NCI-H1694 treated with DMSO at 0.1 percent for 48 hours (cell line): ENCODE measurements around the gene HTR3C.
"Not testable (repeated sequence)": the region's sequence is repeated elsewhere in the genome, so short reads cannot be mapped to it uniquely, and the experiment has no call there.

Experiments used
- DNase-seq: peaks from one replicate; lab custom pipeline; 2025; lab: John Stamatoyannopoulos, UW

The HTR3C gene

DNA sequence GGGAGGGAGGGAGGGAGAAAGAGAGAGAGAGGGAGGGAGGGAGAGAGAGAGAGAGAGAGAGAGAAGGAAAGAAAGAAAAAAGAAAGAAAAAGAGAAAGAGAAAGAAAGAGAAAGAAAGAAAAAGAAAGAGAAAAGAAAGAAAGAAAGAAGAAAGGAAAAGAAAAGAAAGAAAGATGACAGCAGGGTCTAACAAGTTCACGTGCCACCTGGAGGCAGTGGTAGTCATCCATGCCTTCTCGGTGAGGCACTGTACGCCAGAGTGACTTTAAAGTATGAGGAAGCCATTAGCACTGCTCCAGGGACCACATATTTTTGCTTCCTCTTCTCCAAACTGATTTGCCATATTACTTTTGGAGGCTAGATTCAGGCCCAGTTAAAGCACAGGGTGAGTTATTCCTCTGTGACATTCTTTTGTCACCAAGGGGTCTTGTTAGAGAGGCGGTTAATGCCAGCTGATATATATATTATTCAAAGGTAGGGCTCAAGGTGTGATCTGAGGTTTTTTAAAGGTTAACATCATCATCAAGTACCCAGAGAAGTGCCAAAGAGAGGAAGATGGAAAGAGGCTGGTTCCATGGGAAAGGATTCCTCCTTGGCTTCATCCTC, 21.6 kb upstream of the HTR3C start, which contains the start of gene HTR3D:
HTR3D (plus strand) TSS at position 556 of the 606 bp plus-strand sequence; CDS start at position 556, 0 bp downstream.
- no peak for DNase-seq

GRCh38 chr3:184037816-184038215, 15.0 kb upstream of the HTR3C start:
- no peak for DNase-seq

DNA sequence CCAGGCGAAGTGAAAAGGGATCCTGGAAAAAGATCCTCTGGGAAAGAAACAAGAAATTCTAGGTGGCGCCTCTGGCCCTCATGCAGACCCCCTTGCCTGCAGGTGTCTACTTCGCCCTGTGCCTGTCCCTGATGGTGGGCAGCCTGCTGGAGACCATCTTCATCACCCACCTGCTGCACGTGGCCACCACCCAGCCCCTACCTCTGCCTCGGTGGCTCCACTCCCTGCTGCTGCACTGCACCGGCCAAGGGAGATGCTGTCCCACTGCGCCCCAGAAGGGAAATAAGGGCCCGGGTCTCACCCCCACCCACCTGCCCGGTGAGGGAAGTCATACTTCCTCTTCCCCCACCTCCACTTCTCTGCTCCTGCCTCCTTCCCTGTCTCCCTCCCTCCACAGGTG, 14.5 kb upstream of the HTR3C start:
- DNase-seq, result not testable (repeated sequence)

GRCh38 chr3:184039414-184039813, 13.4 kb upstream of the HTR3C start:
- DNase-seq, result no peak

DNA sequence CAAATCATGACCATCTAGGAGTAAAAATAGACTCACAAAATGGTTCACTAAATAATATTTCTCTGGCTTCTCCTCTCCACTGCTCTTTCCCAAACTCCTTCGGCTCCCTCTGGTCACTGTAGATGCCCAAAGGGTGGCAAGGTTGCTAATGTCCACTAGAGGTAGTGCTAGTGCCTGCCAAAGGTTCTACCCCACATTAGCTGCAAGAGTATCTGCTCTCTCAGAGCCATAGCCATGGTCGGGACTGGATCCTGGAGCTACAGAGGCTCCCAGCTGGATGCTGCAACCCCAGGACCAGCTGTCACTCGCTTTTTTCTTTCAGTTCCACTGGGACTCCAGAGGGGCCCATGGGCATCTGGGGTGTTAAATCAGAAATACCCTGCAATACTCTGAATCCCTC, 12.8 kb upstream of the HTR3C start:
- DNase-seq, result peak; percentile 17

DNA sequence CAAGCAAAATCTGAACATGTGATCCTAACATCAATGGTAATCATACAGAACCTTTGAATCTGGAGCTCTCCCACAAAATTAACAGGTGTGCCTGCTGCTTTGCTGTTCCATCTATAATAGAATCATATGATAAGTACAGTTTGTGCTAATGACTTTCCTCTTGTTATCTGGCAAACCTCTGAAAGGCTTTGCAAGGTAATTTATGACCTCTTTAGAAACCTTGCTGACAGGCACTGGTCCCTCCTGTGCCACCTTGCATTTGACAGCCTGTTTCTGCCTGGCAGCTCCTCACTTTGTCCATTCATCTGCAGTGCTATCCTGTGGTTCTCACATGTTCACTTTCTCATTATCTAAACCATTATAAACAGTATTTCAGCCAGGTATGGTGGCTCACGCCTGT, 10.2 kb upstream of the HTR3C start:
- DNase-seq, result no peak

- DNase-seq, result no peak
Observed at GRCh38 chr3:184045995-184046394, 6.9 kb upstream of the HTR3C start.

GRCh38 chr3:184050217-184050847, 2.5 kb upstream of the HTR3C start:
- no peak for DNase-seq

- no peak for DNase-seq
Observed at GRCh38 chr3:184058029-184058428, 5.2 kb downstream of the HTR3C start.

GRCh38 chr3:184059424-184059823, 6.6 kb downstream of the HTR3C start:
- DNase-seq, result no peak

DNA sequence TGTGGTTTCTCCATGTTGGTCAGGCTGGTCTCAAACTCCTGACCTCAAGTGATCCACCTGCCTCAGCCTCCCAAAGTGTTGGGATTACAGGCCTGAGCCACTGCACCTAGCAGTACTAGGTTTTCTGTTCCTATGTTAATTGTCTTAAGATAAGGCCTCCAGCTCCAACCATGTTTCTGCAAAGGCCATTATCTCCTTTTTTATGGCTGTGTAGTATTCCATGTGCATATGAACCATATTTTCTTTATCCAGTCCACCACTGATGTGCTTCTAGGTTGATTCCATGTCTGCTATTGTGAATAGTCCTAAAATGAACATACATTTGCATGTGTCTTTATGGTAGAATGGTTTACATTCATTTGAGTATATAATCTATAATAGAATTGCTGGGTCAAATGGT, 9.8 kb downstream of the HTR3C start:
- no peak for DNase-seq

- DNase-seq, result no peak
Observed at GRCh38 chr3:184066211-184066610, 13.4 kb downstream of the HTR3C start.

GRCh38 chr3:184067573-184068055, 14.8 kb downstream of the HTR3C start:
- DNase-seq, result no peak

DNA sequence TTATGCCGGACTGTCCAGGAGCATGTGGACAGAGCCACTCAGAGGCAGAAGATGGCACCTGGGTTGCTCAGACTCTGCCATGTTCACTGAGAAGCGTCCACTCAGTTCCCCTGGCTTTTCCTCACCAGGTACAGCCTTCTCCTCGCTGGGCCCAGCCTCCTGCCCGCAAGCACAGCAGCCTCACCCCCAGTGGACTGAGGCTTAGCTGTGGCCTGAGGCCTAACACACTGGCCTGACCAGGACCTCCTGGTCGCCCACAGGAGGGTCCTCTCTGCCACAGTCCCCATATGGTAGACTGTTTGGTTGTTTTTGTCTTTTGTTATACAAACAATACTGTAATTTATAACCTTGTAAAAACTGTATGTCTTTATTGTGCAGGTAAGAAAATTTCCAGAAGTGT, 15.5 kb downstream of the HTR3C start:
- no peak for DNase-seq

GRCh38 chr3:184071142-184071541, 18.3 kb downstream of the HTR3C start:
- DNase-seq, result not testable (repeated sequence)

DNA sequence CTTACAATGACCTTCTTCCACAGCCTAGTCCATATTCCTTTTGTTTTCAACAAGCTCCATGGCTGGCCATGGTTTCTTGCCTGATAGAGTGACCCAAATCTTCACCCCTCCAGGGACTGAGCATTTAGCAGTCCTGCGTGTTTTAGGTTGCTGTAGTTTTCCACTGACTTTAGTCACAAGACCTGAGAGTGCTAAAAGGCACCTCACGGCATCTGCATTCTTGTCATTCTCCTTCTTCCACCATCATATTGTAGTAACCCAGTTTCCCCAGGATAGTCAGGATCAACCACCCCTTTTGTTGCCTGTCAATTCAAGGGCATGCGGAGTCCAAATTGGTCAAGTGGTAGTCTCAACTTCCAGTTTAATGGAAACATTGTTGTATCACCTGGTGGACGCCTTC, 20.8 kb downstream of the HTR3C start:
- no peak for DNase-seq

GRCh38 chr3:184075901-184076300, 23.1 kb downstream of the HTR3C start:
- no peak for DNase-seq

DNA sequence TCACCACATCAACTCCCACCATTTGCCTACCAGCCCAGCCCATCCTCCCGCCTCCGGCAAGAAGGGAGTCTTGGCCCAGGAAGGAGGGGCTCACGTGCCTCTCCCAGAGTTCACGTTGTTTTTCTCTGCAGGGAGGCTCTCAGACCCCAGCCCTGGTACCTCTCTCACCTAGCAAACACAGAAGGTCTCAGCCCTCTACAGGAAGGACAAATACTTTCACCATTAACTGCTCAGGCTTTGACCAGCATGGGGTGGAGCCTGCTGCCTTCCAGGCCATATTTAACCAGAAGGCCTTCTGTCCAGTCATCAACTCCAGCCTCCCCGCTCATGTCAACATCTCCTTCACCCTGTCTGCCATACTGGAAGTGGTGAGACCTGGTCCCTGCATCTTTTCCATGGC, 25.0 kb downstream of the HTR3C start:
- no peak for DNase-seq

DNA sequence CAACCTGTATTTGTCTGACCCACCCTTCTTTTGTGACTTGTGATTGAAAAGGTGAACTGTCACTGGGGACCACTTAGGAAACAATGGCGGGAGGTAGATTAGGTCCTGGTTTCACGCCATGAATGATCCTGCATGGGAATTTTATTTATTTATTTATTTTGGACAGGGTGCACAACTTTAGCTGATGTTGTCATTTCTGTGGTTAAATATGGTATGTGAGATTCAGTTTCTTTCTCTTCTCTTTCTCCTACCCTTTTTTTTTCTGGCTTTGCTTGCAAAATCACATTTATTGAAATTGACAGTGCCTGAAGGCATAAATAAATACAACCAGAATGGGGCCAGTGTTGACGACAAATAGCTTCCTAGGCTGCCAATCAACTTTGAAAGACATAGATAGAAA, 26.0 kb downstream of the HTR3C start:
- no peak for DNase-seq

GRCh38 chr3:184081116-184081830, 28.4 kb downstream of the HTR3C start:
- DNase-seq, result no peak

DNA sequence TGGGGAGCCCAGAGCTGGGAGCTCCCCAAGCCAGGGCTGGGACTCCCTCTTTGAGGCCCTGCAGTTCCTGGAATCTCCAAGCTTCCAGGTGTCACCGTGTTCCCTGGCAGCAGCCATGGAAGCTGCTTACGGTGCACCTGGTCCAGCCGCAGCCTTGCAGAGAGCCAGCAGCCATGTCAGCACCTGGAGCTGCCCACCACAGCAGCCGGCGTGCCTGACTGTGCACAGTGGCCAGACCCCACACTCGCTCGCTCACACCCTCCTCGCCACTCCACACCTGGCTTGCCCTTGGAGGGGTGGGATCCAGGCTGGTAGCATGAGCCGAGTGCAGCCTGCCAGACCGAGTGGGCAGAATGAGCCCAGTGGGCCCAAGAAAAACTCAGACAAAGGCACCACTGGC, 29.2 kb downstream of the HTR3C start:
- DNase-seq, result no peak

GRCh38 chr3:184082465-184082864, 29.6 kb downstream of the HTR3C start:
- DNase-seq, result no peak

DNA sequence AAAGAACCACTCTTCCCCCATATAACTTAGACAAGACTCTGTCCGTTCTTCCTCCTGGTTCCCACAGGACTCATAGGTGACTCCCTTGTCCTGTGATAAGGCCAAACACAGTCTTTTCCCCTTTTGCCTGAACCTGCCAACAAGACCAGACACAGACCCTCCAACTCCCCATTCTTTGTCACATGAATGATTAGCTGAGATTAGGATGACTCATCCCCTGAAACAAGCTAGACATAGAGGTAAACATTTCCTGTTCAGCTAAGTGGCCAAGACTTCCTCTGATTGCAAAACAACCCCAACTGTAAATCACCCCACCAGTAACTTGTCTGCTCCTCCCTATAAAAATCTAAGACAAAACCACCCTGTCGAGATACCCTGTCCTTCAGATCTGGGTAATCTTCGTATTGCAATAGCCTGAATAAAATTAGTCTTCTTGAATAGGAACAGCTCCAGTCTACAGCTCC, 32.6 kb downstream of the HTR3C start:
- DNase-seq, result no peak
